HG03520 (cell line): ENCODE measurements around the gene WDR74.
"Not testable (repeated sequence)": the region's sequence is repeated elsewhere in the genome, so short reads cannot be mapped to it uniquely, and the experiment has no call there.

Experiments
- ATAC-seq: cut with Tn5 transposase; IDR thresholded peaks from one replicate; pipeline ENCODE4 v1.9.1; 2021; ENCODE audit warnings: mild to moderate bottlenecking, moderate library complexity; ENCODE audit not compliant: unreplicated experiment

WDR74 gene

GRCh38 chr11:62842171-62842741 is 2.9 kb upstream of the WDR74 start:
- ATAC-seq: no peak

- ATAC-seq: peak; percentile 44
Measured at GRCh38 chr11:62841361-62842170, 2.2 kb upstream of the WDR74 start.

- not testable (repeated sequence) for ATAC-seq
Measured at GRCh38 chr11:62840721-62841360, 1.5 kb upstream of the WDR74 start.

GRCh38 chr11:62835336-62835735 is 4.1 kb downstream of the WDR74 start:
- no peak for ATAC-seq

- ATAC-seq: no peak
Measured at GRCh38 chr11:62832336-62833234, 6.8 kb downstream of the WDR74 start, which contains the start of gene TEX54. Gene TEX54, minus strand, starts transcription at chr11:62832841.

GRCh38 chr11:62831520-62832335 is 7.7 kb downstream of the WDR74 start, which contains the start of gene STX5:
Gene STX5, minus strand, starts transcription at chr11:62832051. Its CDS starts 808 bp downstream, at chr11:62831243.
- ATAC-seq: peak; percentile 75

- no peak for ATAC-seq
Measured at GRCh38 chr11:62830904-62831519, 8.4 kb downstream of the WDR74 start.

- not testable (repeated sequence) for ATAC-seq
Measured at GRCh38 chr11:62828130-62828529, 11.3 kb downstream of the WDR74 start.

- no peak for ATAC-seq
Measured at GRCh38 chr11:62823677-62824076, 15.7 kb downstream of the WDR74 start.

GRCh38 chr11:62817129-62817528 is 22.3 kb downstream of the WDR74 start:
- no peak for ATAC-seq

- no peak for ATAC-seq
Measured at GRCh38 chr11:62816557-62816956, 22.8 kb downstream of the WDR74 start.

GRCh38 chr11:62811659-62812058 is 27.7 kb downstream of the WDR74 start:
- no peak for ATAC-seq

GRCh38 chr11:62810748-62811147 is 28.6 kb downstream of the WDR74 start:
- no peak for ATAC-seq

- no peak for ATAC-seq
Measured at GRCh38 chr11:62806611-62807121, 32.7 kb downstream of the WDR74 start.

- ATAC-seq: no peak
Measured at GRCh38 chr11:62805961-62806441, 33.4 kb downstream of the WDR74 start.

- peak; percentile 71 for ATAC-seq
Measured at GRCh38 chr11:62805076-62805892, 34.1 kb downstream of the WDR74 start, which contains the start of gene NXF1. Gene NXF1, minus strand, starts transcription at chr11:62805440. Its CDS starts 84 bp downstream, at chr11:62805356.

GRCh38 chr11:62804310-62805075 is 34.9 kb downstream of the WDR74 start:
- no peak for ATAC-seq
